HL-60 (cell line): ENCODE results near the gene LAMTOR5.

Source experiments
- DNase-seq, 2 experiments: peaks; one replicate each; pipeline ENCODE4 v3.0.0-alpha.2; 2010 to 2020; ENCODE audit warnings: low read depth in 1 of 2, low spot score in 1 of 2
- H3K27ac ChIP-seq: fragments of 250-450 bp; sonication (Bioruptor Pico); replicated peaks from 2 replicates; pipeline ENCODE4 v1.5.1; 2020; ENCODE audit warnings: mild to moderate bottlenecking, moderate library complexity
- H3K27me3 ChIP-seq: fragments of 250-450 bp; sonication (Bioruptor Pico); 2 replicates; pipeline ENCODE4 v1.5.1; 2021; ENCODE audit warnings: mild to moderate bottlenecking, moderate library complexity; ENCODE audit not compliant: insufficient read depth, poor library complexity, severe bottlenecking
- H3K4me3 ChIP-seq: replicated peaks from 2 replicates; pipeline ENCODE4 v1.5.1; 2011; ENCODE audit warnings: mild to moderate bottlenecking, control low read depth, low read length; ENCODE audit not compliant: insufficient read depth
- CTCF ChIP-seq: IDR thresholded peaks from one replicate; pipeline ENCODE4 v1.5.1; 2011; ENCODE audit warnings: low read length, control low read depth, inconsistent platforms; ENCODE audit not compliant: insufficient read depth
- GABPA ChIP-seq: IDR thresholded peaks from 2 replicates; pipeline ENCODE4 v1.6.1; 2012; ENCODE audit warnings: low read depth
- POLR2AphosphoS5 ChIP-seq: IDR thresholded peaks from 2 replicates; pipeline ENCODE4 v1.6.1; 2012; ENCODE audit warnings: low read depth
- REST ChIP-seq: IDR thresholded peaks from 2 replicates; pipeline ENCODE4 v1.6.1; 2012; ENCODE audit warnings: low read depth; ENCODE audit not compliant: insufficient replicate concordance
- SPI1 ChIP-seq: IDR thresholded peaks from 2 replicates; pipeline ENCODE4 v1.6.1; 2012; ENCODE audit warnings: low read depth, mild to moderate bottlenecking, borderline replicate concordance

The LAMTOR5 gene

GRCh38 chr1:110380672-110381283, 26.7 kb downstream of the LAMTOR5 start:
- H3K27me3 ChIP-seq: no peaks in the 10 kb centered on the region
- DNase-seq: peak in 1 of 2 experiments; percentile 81
- peak overlapping the region; percentile 89 for H3K27ac ChIP-seq
- H3K4me3 ChIP-seq: no peak overlapping the region
- TF ChIP-seq CTCF (no peak), POLR2AphosphoS5 (no peak), GABPA (no peak), SPI1 (peak; percentile 42; the same call in 1 of the 2 replicates), REST (no peak)

GRCh38 chr1:110375490-110375889, 32.0 kb downstream of the LAMTOR5 start:
- no peak for TF ChIP-seq REST

GRCh38 chr1:110370827-110371226, 36.7 kb downstream of the LAMTOR5 start:
- no peak for TF ChIP-seq GABPA
- no peak for TF ChIP-seq CTCF
- no peak for TF ChIP-seq POLR2AphosphoS5
- Histone ChIP-seq H3K4me3 (no peak overlapping the region), H3K27ac (no peak overlapping the region), H3K27me3 (no peaks in the 10 kb centered on the region)
- no peak for DNase-seq

More at GRCh38 chr1:110375490-110375889, 32.0 kb downstream of the LAMTOR5 start:
- Histone ChIP-seq H3K27me3 (no peaks in the 10 kb centered on the region), H3K27ac (no peak overlapping the region), H3K4me3 (no peak overlapping the region)
- DNase-seq: no peak

GRCh38 chr1:110364221-110364620, 43.3 kb downstream of the LAMTOR5 start:
- no peak for TF ChIP-seq SPI1
- TF ChIP-seq POLR2AphosphoS5: no peak
- TF ChIP-seq REST: no peak
- TF ChIP-seq GABPA: no peak
- TF ChIP-seq CTCF: no peak
- no peak for DNase-seq
- no peak overlapping the region for H3K27ac ChIP-seq
- no peak overlapping the region for H3K4me3 ChIP-seq
- no peaks in the 10 kb centered on the region for H3K27me3 ChIP-seq
